A549 (cell line): ENCODE results near the gene ITFG1. TPM values are rescaled to one million over a fixed set of nuclear protein-coding genes. Genes with fewer than 3 reads are reported as not detected.

Experiments
- ATAC-seq, 2 experiments: fragments of 200-7000 bp in 1 of 2; fragments of >200 bp in 1 of 2; cut with Nextera tagmentation in 1 of 2; cut with Tn5 transposase in 1 of 2; 3 replicates each; pipeline versions ENCODE4 v1.8.0 to v1.9.1; 2018 to 2020; ENCODE audit warnings: mild to moderate bottlenecking in 1 of 2, moderate library complexity in 1 of 2
- CTCF ChIA-PET: fragments of 300-600 bp; sonication (Branson Sonifier 250); formaldehyde crosslinking; extraction: SDS; loops from one replicate; lab custom pipeline; 2021; ENCODE audit warnings: antibody characterized with exemption, inconsistent platforms; lab: Yijun Ruan, JAX
- POLR2A ChIA-PET: fragments of 350-600 bp; formaldehyde crosslinking; extraction: SDS; loops from one replicate; lab custom pipeline; 2021; ENCODE audit warnings: antibody characterized with exemption, inconsistent platforms; lab: Yijun Ruan, JAX
- DNase-seq, 2 experiments: peaks; one replicate each; pipeline versions ENCODE4 v3.0.0 to v3.0.0-alpha.2; 2011 to 2016; ENCODE audit warnings: low read depth in 1 of 2, low spot score in 1 of 2
- FAIRE-seq: peaks from 2 replicates; lab custom pipeline; 2011; peaks lifted over from hg19 to GRCh38; lab: Jason Lieb, UNC
- H3K27ac ChIP-seq, 2 experiments: fragments of >200 bp; sonication (Bioruptor Twin); formaldehyde crosslinking; 3 replicates each; pipeline ENCODE4 v1.5.1; 2016 to 2017
- H3K4me1 ChIP-seq: fragments of >200 bp; sonication (Bioruptor Twin); formaldehyde crosslinking; 3 replicates; pipeline ENCODE4 v1.6.1; 2016
- H3K4me2 ChIP-seq: fragments of >200 bp; sonication (Bioruptor Twin); formaldehyde crosslinking; 3 replicates; pipeline ENCODE4 v1.6.1; 2016
- H3K4me3 ChIP-seq: fragments of >200 bp; sonication (Bioruptor Twin); formaldehyde crosslinking; 3 replicates; pipeline ENCODE4 v1.5.1; 2016
- H3K9me3 ChIP-seq: fragments of >200 bp; sonication (Bioruptor Twin); formaldehyde crosslinking; 3 replicates; pipeline ENCODE4 v1.6.1; 2016
- CBX8 ChIP-seq: fragments of 200-600 bp; sonication (generic); IDR thresholded peaks from 2 replicates; pipeline ENCODE4 v1.6.1; 2016
- CHD4 ChIP-seq: fragments of 200-600 bp; sonication (generic); IDR thresholded peaks from 2 replicates; pipeline ENCODE4 v1.6.1; 2016; ENCODE audit warnings: antibody characterized with exemption, mild to moderate bottlenecking, borderline replicate concordance
- CTCF ChIP-seq: fragments of >200 bp; sonication (Bioruptor Twin); formaldehyde crosslinking; IDR thresholded peaks from 3 replicates; pipeline ENCODE4 v1.5.1; 2016
- EHF ChIP-seq: fragments of 250-450 bp; sonication (Bioruptor Pico); IDR thresholded peaks from 2 replicates; pipeline ENCODE4 v1.5.0; 2020; ENCODE audit warnings: mild to moderate bottlenecking
- ESRRA ChIP-seq: fragments of 150-350 bp; IDR thresholded peaks from 2 replicates; pipeline ENCODE4 v1.6.1; 2014; ENCODE audit warnings: mild to moderate bottlenecking, low read length, borderline replicate concordance
- FOSB ChIP-seq: fragments of 250-450 bp; sonication (Bioruptor Pico); IDR thresholded peaks from 2 replicates; pipeline ENCODE4 v1.5.0; 2020; ENCODE audit warnings: mild to moderate bottlenecking, moderate library complexity
- HMGXB4 ChIP-seq: fragments of 250-450 bp; sonication (Bioruptor Pico); IDR thresholded peaks from 2 replicates; pipeline ENCODE4 v1.5.0; 2021; ENCODE audit warnings: mild to moderate bottlenecking, moderate library complexity, borderline replicate concordance
- HOXB13 ChIP-seq: fragments of 250-450 bp; sonication (Bioruptor Pico); IDR thresholded peaks from 2 replicates; pipeline ENCODE4 v1.5.0; 2020; ENCODE audit warnings: low read depth, mild to moderate bottlenecking, moderate library complexity
- JUN ChIP-seq, 2 experiments: fragments of >200 bp; sonication (Bioruptor Twin); formaldehyde crosslinking; IDR thresholded peaks; 2 replicates in 1 of 2; 3 replicates in 1 of 2; pipeline ENCODE4 v1.6.1; 2016 to 2017
- KDM1A ChIP-seq: fragments of 200-600 bp; sonication (generic); IDR thresholded peaks from 2 replicates; pipeline ENCODE4 v1.6.1; 2016; ENCODE audit warnings: low read depth, mild to moderate bottlenecking
- MAFK ChIP-seq: fragments of 450-650 bp; IDR thresholded peaks from 2 replicates; pipeline ENCODE4 v1.6.1; 2014; ENCODE audit not compliant: partially characterized antibody
- MAX ChIP-seq: IDR thresholded peaks from 2 replicates; pipeline ENCODE4 v1.6.1; 2012
- NPAS2 ChIP-seq: fragments of 250-450 bp; sonication (Bioruptor Pico); IDR thresholded peaks from 2 replicates; pipeline ENCODE4 v1.8.0; 2022; ENCODE audit warnings: mild to moderate bottlenecking, moderate library complexity, borderline replicate concordance
- POLR2AphosphoS2 ChIP-seq: conservative IDR thresholded peaks from 2 replicates; pipeline ENCODE4 v1.6.1; 2012; ENCODE audit warnings: low read length, improper control_type of control experiment, inconsistent platforms
- RAD21 ChIP-seq, 2 experiments: fragments of >200 bp in 1 of 2; sonication (Bioruptor Twin) in 1 of 2; formaldehyde crosslinking in 1 of 2; IDR thresholded peaks in 1 of 2; conservative IDR thresholded peaks in 1 of 2; 2 replicates in 1 of 2; 3 replicates in 1 of 2; pipeline ENCODE4 v1.6.1; 2012 to 2018; ENCODE audit warnings: inconsistent platforms in 1 of 2
- RNF2 ChIP-seq: fragments of 200-600 bp; sonication (generic); IDR thresholded peaks from 2 replicates; pipeline ENCODE4 v1.6.1; 2016; ENCODE audit warnings: low read depth, mild to moderate bottlenecking, antibody characterized with exemption, moderate library complexity, borderline replicate concordance
- ZC3H11A ChIP-seq: fragments of 450-650 bp; IDR thresholded peaks from 2 replicates; pipeline ENCODE4 v1.6.1; 2014; ENCODE audit warnings: antibody characterized with exemption, mild to moderate bottlenecking
- ZSCAN20 ChIP-seq: fragments of 250-450 bp; sonication (Bioruptor Pico); IDR thresholded peaks from 2 replicates; pipeline ENCODE4 v1.8.0; 2022; ENCODE audit warnings: mild to moderate bottlenecking, moderate library complexity
- WGBS: methylation state at CpG from one replicate; pipeline ENCODE4 v1.1.6; 2017; ENCODE audit errors: missing lambda C conversion rate; 5-methylcytosine and 5-hydroxymethylcytosine counted together
- polyA plus RNA-seq, 4 experiments: library from polyadenylated mRNA; depleted of rRNA in 3 of 4; stranded (reverse); fragments of >200 nt; fragmentation: RNase III in 1 of 4; extraction: RNeasy Plus Mini Kit Qiagen cat#74134 plus additional on column Dnase treatment in 1 of 4; gene quantifications; 2 replicates in 3 of 4; 3 replicates in 1 of 4; pipeline ENCODE4 v1.2.3, GENCODE V29; 2011 to 2017
- TF ChIP-seq, protein P1 (sequence below): fragments of 250-450 bp; sonication (Bioruptor Pico); IDR thresholded peaks from 2 replicates; pipeline ENCODE4 v1.5.0; 2020; ENCODE audit warnings: low read depth, mild to moderate bottlenecking, moderate library complexity
- TF ChIP-seq, protein P2 (sequence below): fragments of >200 bp; sonication (Bioruptor Twin); formaldehyde crosslinking; IDR thresholded peaks from 2 replicates; pipeline ENCODE4 v1.6.1; 2016
- TF ChIP-seq, protein P3 (sequence below): fragments of 200-600 bp; sonication (generic); IDR thresholded peaks from 2 replicates; pipeline ENCODE4 v1.6.1; 2016; ENCODE audit warnings: antibody characterized with exemption, mild to moderate bottlenecking, moderate library complexity

ITFG1 gene
- polyA plus RNA-seq, 2 of the 4 experiments (the other 2 are of a cell fraction): 32.9 to 112 TPM

DNA sequence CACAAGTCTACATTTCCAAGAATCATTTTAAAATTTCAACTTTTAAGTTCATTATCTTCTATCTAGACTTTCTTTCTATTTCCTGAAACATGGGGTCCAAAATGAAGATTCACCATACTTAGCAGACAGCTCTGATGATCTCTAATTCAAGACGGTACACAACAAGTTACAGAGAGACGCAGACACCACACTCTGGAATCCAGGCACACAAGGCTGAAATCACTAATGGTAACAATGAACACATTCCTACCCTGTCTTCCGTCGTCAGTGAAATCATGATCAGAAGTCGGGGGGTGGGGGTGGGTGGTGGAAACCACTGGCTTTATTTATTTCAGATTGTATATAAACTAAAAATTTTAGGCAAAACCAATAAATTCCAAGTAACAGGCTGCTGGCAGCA lies 78.5 kb downstream of the ITFG1 start:
- no peak overlapping the region for H3K4me3 ChIP-seq
- DNase-seq: no peak
- WGBS: 87% methylated on average over 5 of the region's 5 CpGs

DNA sequence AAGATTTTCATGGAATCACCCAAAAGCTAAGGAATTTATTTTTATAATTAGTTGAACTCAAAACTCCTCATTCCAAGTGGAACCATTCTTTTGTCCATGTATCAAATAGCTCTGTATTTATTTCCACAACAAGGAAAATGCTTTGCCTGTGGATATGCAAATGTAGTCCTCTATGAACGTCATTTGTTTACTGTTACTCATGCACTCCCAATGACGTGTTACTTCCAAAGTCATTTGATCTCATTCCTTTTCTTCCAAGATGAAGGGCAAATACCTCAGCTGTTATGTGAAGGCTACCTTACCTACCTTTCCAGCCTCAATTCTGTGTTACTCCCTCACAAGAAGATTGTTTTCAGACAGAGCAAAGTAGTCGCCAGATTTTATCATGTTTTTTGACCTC lies 83.7 kb downstream of the ITFG1 start:
- CTCF ChIA-PET: interaction anchor here (1.4 kb wide), 1 partner anchor 12 kb away, joined by 4 read pairs; no protein-coding TSS in a partner anchor
- Histone ChIP-seq H3K4me3 (no peak overlapping the region), H3K4me2 (no peak overlapping the region), H3K9me3 (no peaks in the 10 kb centered on the region)
- WGBS: 61% methylated on average over 3 of the region's 3 CpGs
- FAIRE-seq: no peak
- TF ChIP-seq, protein P1, sequence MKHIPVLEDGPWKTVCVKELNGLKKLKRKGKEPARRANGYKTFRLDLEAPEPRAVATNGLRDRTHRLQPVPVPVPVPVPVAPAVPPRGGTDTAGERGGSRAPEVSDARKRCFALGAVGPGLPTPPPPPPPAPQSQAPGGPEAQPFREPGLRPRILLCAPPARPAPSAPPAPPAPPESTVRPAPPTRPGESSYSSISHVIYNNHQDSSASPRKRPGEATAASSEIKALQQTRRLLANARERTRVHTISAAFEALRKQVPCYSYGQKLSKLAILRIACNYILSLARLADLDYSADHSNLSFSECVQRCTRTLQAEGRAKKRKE (CRISPR knock-in tag): no peak
- TF ChIP-seq, protein P2, sequence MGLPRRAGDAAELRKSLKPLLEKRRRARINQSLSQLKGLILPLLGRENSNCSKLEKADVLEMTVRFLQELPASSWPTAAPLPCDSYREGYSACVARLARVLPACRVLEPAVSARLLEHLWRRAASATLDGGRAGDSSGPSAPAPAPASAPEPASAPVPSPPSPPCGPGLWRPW: no peak
- TF ChIP-seq ESRRA (no peak), KDM1A (no peak), RNF2 (no peak), JUN (IDR thresholded peaks at IDR 0.05) (no peak), POLR2AphosphoS2 (no peak), EHF (CRISPR knock-in tag) (no peak), ZSCAN20 (no peak), MAFK (no peak), CTCF (no peak), MAX (no peak), NPAS2 (CRISPR knock-in tag) (no peak), HMGXB4 (CRISPR knock-in tag) (no peak), ZC3H11A (no peak), HOXB13 (CRISPR knock-in tag) (no peak), CHD4 (no peak), RAD21 (conservative IDR thresholded peaks at IDR 0.05 in 1 of 2, IDR thresholded peaks at IDR 0.05 in 1 of 2) (no peak), CBX8 (no peak)
- TF ChIP-seq, protein P3, sequence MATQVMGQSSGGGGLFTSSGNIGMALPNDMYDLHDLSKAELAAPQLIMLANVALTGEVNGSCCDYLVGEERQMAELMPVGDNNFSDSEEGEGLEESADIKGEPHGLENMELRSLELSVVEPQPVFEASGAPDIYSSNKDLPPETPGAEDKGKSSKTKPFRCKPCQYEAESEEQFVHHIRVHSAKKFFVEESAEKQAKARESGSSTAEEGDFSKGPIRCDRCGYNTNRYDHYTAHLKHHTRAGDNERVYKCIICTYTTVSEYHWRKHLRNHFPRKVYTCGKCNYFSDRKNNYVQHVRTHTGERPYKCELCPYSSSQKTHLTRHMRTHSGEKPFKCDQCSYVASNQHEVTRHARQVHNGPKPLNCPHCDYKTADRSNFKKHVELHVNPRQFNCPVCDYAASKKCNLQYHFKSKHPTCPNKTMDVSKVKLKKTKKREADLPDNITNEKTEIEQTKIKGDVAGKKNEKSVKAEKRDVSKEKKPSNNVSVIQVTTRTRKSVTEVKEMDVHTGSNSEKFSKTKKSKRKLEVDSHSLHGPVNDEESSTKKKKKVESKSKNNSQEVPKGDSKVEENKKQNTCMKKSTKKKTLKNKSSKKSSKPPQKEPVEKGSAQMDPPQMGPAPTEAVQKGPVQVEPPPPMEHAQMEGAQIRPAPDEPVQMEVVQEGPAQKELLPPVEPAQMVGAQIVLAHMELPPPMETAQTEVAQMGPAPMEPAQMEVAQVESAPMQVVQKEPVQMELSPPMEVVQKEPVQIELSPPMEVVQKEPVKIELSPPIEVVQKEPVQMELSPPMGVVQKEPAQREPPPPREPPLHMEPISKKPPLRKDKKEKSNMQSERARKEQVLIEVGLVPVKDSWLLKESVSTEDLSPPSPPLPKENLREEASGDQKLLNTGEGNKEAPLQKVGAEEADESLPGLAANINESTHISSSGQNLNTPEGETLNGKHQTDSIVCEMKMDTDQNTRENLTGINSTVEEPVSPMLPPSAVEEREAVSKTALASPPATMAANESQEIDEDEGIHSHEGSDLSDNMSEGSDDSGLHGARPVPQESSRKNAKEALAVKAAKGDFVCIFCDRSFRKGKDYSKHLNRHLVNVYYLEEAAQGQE: no peak
- TF ChIP-seq, all 56 proteins: peak for 0
- ATAC-seq: no peak
- Histone ChIP-seq H3K4me1 (no peaks in the 10 kb centered on the region), H3K27ac (no peak overlapping the region)
- DNase-seq: peak in 1 of 2 experiments; percentile 18
- POLR2A ChIA-PET: no interaction called here

More for the DNA sequence above, 78.5 kb downstream of the ITFG1 start:
- Histone ChIP-seq H3K4me1 (no peaks in the 10 kb centered on the region), H3K4me2 (no peak overlapping the region), H3K9me3 (no peaks in the 10 kb centered on the region), H3K27ac (no peak overlapping the region)
- CTCF ChIA-PET: no interaction called here
- FAIRE-seq: no peak
- no peak for TF ChIP-seq FOSB (CRISPR knock-in tag)
- POLR2A ChIA-PET: no interaction called here
- no peak for ATAC-seq
